Measurements from ENCODE around the gene FAM177A1. TPM values are rescaled to one million over a fixed set of nuclear protein-coding genes. Genes with fewer than 3 reads are reported as not detected.

FAM177A1 gene
- total RNA-seq, 1 experiment from 2014 or later: 31.6 TPM

GRCh38 chr14:35020713-35021112 is 25.4 kb upstream of the FAM177A1 start:
- H3F3A ChIP-seq (ENCODE audit: insufficient read depth, low read depth): no peaks in the 10 kb centered on the region
- H3K36me3 ChIP-seq (ENCODE audit: low read depth): no peaks in the 10 kb centered on the region
- H3K4me3 ChIP-seq: no peak overlapping the region
- H3K4me1 ChIP-seq (replicated peaks; ENCODE audit: insufficient read depth): no peaks in the 10 kb centered on the region
- TF ChIP-seq, protein P1, sequence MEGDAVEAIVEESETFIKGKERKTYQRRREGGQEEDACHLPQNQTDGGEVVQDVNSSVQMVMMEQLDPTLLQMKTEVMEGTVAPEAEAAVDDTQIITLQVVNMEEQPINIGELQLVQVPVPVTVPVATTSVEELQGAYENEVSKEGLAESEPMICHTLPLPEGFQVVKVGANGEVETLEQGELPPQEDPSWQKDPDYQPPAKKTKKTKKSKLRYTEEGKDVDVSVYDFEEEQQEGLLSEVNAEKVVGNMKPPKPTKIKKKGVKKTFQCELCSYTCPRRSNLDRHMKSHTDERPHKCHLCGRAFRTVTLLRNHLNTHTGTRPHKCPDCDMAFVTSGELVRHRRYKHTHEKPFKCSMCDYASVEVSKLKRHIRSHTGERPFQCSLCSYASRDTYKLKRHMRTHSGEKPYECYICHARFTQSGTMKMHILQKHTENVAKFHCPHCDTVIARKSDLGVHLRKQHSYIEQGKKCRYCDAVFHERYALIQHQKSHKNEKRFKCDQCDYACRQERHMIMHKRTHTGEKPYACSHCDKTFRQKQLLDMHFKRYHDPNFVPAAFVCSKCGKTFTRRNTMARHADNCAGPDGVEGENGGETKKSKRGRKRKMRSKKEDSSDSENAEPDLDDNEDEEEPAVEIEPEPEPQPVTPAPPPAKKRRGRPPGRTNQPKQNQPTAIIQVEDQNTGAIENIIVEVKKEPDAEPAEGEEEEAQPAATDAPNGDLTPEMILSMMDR (conservative IDR thresholded peaks at IDR 0.05): no peak
- no peak for TF ChIP-seq EZH2 (IDR thresholded peaks at IDR 0.05; ENCODE audit: low read depth)
- H3K9me2 ChIP-seq (ENCODE audit: insufficient read depth): no peaks in the 10 kb centered on the region
- H3K9me3 ChIP-seq (ENCODE audit: insufficient read depth, low read depth): no peaks in the 10 kb centered on the region
- ChIA-PET POLR2A (ENCODE audit: unreplicated experiment) (no interaction called here), CTCF (no interaction called here)
- no peak overlapping the region for H3K27ac ChIP-seq
- no peaks in the 10 kb centered on the region for H3K27me3 ChIP-seq (ENCODE audit: insufficient read depth, low read depth)
- no peak overlapping the region for H3K4me2 ChIP-seq
- BruUV-seq (replicated peaks): no TSS peak
- no peak overlapping the region for H2AFZ ChIP-seq
- no peaks in the 10 kb centered on the region for H4K20me1 ChIP-seq (ENCODE audit: insufficient read depth)
- no peak for DNase-seq
- intact Hi-C loops (cut with micrococcal nuclease; ENCODE audit: unreplicated experiment): no loop called here
- no peaks in the 10 kb centered on the region for H3K79me2 ChIP-seq (ENCODE audit: low read depth)

DNA sequence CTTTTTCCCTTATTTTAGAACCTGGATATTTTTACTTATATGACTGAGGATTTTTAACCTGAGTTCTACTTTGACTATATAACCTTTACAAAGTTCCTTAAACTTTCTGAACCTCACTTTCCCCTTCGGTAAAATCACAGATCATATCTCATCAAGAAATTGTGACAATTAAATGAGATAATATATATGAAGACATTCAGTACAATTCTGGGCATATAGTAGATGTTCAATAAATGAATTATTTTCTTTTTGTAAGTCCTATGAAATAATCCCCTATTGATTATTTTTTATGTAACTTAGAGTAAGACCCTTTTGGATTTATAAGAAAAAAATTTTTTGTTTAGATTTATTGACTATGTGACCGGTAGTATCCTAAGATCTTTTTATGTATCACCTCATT is 17.6 kb upstream of the FAM177A1 start:
- Histone ChIP-seq H3K4me3 (no peak overlapping the region), H3K4me1 (replicated peaks; ENCODE audit: insufficient read depth) (no peaks in the 10 kb centered on the region), H3K79me2 (ENCODE audit: low read depth) (no peaks in the 10 kb centered on the region), H3K27ac (no peak overlapping the region), H3K9me3 (ENCODE audit: insufficient read depth, low read depth) (no peaks in the 10 kb centered on the region), H3K36me3 (ENCODE audit: low read depth) (no peaks in the 10 kb centered on the region), H3F3A (ENCODE audit: insufficient read depth, low read depth) (no peaks in the 10 kb centered on the region), H3K9me2 (ENCODE audit: insufficient read depth) (no peaks in the 10 kb centered on the region), H3K27me3 (ENCODE audit: insufficient read depth, low read depth) (no peaks in the 10 kb centered on the region), H4K20me1 (ENCODE audit: insufficient read depth) (no peaks in the 10 kb centered on the region), H2AFZ (no peak overlapping the region), H3K4me2 (no peak overlapping the region)
- DNase-seq: no peak
- BruUV-seq (replicated peaks): no TSS peak
- CTCF ChIA-PET: no interaction called here
- POLR2A ChIA-PET (ENCODE audit: unreplicated experiment): no interaction called here
- intact Hi-C loops (cut with micrococcal nuclease; ENCODE audit: unreplicated experiment): no loop called here
- no peak for TF ChIP-seq EZH2 (IDR thresholded peaks at IDR 0.05; ENCODE audit: low read depth)
- TF ChIP-seq, protein P1 (conservative IDR thresholded peaks at IDR 0.05): no peak

GRCh38 chr14:35032562-35032961 is 13.5 kb upstream of the FAM177A1 start:
- Histone ChIP-seq H3K36me3 (ENCODE audit: low read depth) (no peaks in the 10 kb centered on the region), H3K9me2 (ENCODE audit: insufficient read depth) (no peaks in the 10 kb centered on the region), H4K20me1 (ENCODE audit: insufficient read depth) (no peaks in the 10 kb centered on the region), H3K27ac (no peak overlapping the region), H3K9me3 (ENCODE audit: insufficient read depth, low read depth) (no peaks in the 10 kb centered on the region), H2AFZ (no peak overlapping the region), H3K27me3 (ENCODE audit: insufficient read depth, low read depth) (no peaks in the 10 kb centered on the region), H3K79me2 (ENCODE audit: low read depth) (no peaks in the 10 kb centered on the region), H3K4me3 (no peak overlapping the region), H3K4me1 (replicated peaks; ENCODE audit: insufficient read depth) (no peaks in the 10 kb centered on the region), H3K4me2 (no peak overlapping the region), H3F3A (ENCODE audit: insufficient read depth, low read depth) (no peaks in the 10 kb centered on the region)
- DNase-seq: no peak
- ChIA-PET CTCF (no interaction called here), POLR2A (ENCODE audit: unreplicated experiment) (no interaction called here)
- intact Hi-C loops (cut with micrococcal nuclease; ENCODE audit: unreplicated experiment): no loop called here
- TF ChIP-seq, protein P1 (conservative IDR thresholded peaks at IDR 0.05): no peak
- TF ChIP-seq EZH2 (IDR thresholded peaks at IDR 0.05; ENCODE audit: low read depth): no peak
- no TSS peak for BruUV-seq (replicated peaks)

All from PC-9 (cell line).